ENCODE data around the gene ETV3L.
A peak's percentile ranks its signal among the peaks of the same experiment; 100 is the strongest.
"Not testable (repeated sequence)": the region's sequence is repeated elsewhere in the genome, so short reads cannot be mapped to it uniquely, and the experiment has no call there.

ETV3L gene

DNA sequence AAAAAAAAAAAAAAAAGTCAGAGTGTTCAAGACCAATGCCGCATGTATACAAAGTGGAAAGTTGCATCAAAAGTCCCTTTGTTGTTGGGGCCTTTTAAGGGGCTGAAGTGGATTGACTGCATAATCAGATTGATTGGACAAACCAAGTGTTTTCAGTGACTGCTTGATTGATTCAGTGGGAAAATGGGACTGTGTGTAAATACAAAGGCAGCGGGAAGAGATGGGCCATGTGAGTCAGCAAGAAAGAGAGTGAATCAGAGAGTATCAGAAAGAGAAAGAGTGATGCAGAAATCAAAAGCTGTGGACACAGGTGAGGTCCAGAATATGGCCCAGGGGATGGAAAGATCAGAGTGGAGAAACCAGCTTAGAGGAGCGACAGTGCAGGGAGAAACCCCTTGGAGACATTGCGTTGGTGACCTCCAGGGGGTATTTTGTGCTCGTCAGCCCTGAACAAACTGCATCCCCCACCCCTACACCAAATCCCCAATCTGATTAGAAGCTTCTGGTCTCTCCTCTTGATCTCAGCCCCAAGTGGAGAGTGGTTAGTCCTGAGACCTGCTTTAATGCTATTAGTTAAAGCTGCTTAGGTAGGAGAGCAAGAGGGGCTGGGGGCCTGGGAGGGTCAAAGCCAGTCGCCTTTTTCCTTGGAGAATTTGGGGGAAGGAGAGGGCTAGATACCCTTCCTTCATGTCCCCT is 5.1 kb upstream of the ETV3L start:
- no peak for DNase-seq

DNA sequence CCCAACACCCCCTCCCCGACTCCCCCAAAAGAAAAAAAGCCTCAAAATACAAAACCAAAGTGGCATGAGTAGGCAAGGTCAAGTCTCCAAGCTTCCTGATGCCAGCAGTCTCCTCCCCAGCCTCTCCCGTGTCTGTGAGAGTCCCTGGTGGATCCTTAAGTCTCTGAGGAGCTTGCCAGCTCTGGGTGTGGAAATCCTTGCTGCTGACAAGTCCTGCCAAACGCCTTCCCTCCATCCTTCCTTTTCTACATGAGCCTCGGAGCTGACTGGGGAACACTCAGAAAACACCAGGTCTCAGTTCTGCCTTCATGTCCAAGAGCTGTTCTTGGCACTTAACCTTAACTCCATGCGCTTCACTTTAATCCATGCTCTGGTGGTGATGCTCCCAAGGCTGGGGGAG is 3.7 kb upstream of the ETV3L start:
- no peak for DNase-seq

- DNase-seq: no peak
Measured at GRCh38 chr1:157101149-157101548, 1.5 kb upstream of the ETV3L start.

DNA sequence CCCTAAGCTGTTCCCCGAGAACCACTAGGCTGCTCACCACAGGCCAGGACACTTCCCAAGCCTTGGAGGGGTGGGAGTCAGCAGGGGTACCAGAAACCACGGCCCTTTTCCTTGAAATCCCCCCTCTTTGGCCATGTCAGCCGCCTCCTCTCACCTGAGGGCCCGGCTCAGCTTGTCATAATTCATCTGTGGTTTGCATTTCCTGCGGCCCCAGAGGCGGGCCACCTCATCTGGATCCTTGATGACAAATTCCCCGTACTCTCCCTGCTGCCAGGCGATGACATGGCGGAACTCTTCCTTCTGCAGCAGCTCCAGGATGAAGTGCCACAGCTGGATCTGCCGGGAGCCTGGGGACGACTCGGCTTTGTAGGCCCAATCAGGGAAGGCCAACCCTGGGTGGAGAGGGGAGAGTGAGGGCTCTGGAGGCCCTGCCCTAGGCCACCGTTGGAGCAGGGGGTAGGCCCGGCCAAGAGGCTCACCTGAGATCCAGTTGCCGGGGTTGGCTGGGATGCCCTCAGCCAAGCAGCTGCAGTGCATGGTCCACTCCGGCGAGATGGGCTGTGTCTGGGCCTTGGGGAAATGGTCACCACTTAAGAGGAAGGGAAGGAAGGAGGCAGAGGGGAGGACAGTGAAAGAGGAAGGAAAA is 498 bp downstream of the ETV3L start:
- not testable (repeated sequence) for DNase-seq

DNA sequence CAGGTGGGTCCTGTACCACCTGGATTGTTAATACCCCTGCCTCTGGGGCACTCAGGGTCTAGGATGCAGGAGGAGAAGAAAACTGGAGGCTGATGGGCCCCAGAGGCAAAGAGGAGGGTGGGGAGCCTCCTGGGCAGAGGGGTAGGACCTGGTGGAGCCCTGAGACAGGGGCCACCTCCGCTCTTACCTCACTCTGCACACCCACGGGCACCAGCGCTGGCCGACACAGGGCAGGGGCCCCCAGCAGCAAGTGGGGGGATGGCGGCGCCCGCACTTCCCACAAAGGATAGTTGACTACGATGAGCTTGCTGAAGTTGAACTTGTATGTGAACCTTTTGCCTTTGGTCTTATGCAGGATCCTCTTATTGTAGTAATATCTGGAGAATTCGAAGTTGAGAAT is 1.1 kb downstream of the ETV3L start:
- no peak for DNase-seq

DNA sequence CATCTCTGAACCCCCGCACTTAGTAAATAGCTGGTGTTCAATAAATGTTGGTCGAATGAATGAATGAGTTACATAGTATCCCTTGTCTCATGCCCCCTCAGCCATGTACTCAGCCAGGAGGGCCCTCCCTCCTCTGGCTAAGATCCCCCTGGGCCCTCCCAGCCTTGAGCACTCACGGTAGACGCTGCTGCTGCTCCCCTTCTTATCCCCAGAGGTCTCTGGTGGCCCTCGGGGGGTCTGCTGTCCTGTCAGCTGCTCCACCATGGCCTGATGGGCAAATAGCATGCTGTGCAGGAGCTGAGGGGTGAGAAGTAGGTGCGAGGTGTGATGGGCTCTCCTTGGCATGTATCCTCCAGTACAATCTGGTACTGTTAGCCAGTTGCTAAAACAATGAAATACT is 1.9 kb downstream of the ETV3L start:
- DNase-seq: no peak

DNA sequence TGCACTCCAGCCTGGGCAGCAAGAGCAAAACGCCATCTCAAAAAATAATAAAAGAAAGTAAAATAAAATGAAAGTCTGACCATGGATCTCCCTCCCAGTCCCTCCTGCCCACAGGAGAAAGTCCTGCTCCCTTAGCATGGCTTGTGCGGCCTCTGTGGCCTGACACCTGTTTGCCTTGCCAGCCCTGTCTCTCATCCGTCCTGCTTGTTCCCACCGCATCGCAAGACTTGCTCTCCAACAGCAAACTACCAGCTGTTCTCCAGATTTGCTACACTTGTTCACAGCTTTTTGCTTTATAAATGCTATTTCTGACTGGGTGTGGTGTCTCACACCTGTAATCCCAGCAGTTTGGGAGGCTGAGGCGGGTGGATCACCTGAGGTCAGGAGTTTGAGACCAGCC is 2.7 kb downstream of the ETV3L start:
- no peak for DNase-seq

GRCh38 chr1:157095551-157095950 is 4.1 kb downstream of the ETV3L start:
- DNase-seq: no peak

DNA sequence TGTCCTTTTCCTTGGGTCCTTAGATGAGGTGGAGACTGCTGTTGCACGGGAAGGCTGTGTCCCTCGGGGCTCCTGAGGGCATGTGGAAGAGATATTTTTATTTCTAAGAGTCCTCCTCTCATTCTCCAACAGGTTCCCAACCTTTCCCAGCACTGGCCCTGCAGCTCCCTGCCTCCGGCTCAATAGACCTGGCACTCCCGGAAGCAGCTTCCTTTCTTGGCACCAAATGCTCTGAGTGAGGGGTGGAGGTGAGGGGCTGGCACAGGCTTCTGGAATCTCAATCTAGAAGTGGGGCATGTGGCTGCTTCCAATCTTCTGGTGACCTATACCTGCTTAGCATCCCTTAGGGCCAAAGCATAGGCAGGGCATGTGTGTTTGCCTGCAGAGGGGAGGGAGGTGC is 4.5 kb downstream of the ETV3L start:
- no peak for DNase-seq

DNA sequence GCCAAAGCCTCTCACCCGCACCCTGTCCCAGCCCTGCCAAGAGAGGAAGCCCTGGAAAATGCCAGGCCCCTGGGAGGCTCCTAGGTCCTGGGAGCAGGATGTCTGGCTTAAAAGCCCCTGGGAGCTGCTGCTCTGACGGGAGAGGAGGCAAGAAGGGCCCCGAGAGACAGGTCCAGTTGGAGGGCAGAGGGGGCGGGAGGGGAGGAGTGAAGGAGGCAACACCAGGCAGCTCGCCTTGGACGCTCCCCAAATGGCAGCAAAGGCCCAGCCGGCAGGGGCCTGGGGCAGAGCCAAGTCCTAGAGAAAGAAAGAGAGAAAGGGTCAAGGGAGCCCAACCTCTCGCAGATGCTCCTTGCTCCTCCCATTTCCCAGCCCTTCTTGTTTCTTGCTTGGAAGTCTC is 6.8 kb downstream of the ETV3L start:
- DNase-seq: no peak

DNA sequence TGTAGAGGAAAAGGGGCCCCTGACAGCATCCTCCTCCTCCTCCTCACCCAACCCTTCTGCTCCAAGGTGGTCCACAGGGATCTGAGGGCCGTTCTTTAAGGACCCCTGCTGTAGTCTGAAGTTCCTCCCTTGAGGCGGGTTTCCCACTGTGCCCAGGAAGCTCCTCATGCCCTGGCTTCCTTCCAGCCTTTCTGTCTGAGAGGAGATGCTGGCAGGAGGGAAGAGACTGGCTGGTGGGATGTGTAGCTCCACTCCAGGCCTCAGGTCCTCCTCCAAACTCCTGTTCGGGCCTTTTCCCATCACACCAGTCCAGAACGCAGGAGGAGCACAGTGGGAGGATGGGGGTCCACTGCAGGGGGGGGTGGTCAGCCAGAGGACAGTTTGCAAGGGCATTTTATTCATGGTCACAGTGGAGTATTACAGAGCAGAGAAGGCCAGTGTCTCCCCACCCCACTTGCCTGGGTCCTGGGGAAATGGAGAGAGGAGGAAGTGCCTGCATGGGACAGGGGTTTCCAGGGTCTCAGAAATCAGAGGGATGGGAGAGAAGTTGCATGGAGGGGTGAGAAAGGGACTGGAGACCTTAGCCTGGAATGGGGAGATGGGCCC is 7.8 kb downstream of the ETV3L start:
- no peak for DNase-seq

GRCh38 chr1:157091186-157091585 is 8.4 kb downstream of the ETV3L start:
- DNase-seq: no peak

- no peak for DNase-seq
Measured at GRCh38 chr1:157090771-157091170, 8.8 kb downstream of the ETV3L start.

- DNase-seq: peak; percentile 81 to 83
Measured at GRCh38 chr1:157090196-157090647, 9.4 kb downstream of the ETV3L start.

DNA sequence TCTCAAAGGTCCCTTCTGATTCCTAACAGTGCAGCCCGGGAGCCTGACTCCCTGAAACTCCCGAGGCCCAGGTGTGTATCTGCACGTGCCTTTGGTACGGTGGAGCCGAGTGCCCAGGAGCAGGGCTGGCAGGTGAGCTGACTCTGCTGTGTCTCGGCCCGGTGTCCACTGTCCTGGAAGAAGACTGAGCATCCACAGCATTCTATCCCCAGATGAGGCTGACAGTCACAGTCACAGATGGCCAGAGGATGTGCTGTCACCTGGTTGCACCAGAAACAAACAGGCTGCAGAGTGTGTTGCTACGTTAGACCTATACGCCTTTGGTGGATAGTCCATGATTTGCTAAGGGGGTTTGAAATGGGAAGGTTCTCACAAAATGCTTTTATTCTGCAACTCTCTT is 9.8 kb downstream of the ETV3L start:
- DNase-seq: no peak

- no peak for DNase-seq
Measured at GRCh38 chr1:157088607-157089006, 11.0 kb downstream of the ETV3L start.

GRCh38 chr1:157087030-157087429 is 12.6 kb downstream of the ETV3L start:
- no peak for DNase-seq

DNA sequence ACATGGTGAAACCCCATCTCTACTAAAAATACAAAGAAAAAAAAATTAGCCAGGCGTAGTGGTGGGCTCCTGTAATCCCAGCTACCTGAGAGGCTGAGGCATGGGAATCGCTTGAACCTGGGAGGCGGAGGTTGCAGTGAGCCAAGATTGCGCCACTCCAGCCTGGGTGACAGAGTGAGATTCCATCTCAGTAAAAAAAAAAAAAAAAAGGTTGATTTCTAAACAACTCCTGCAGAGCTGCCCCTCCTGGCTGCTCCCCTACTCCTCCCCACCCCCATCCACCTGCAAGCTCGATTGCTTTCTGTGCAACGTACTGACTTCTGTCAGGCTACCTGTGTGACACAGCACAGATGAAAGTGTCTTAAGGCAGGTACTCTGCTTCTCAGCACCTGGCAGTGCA is 13.3 kb downstream of the ETV3L start:
- DNase-seq: no peak

GRCh38 chr1:157085421-157085820 is 14.2 kb downstream of the ETV3L start:
- no peak for DNase-seq

GRCh38 chr1:157084720-157085119 is 14.9 kb downstream of the ETV3L start:
- DNase-seq: no peak

GRCh38 chr1:157081707-157082106 is 17.9 kb downstream of the ETV3L start:
- no peak for DNase-seq

DNA sequence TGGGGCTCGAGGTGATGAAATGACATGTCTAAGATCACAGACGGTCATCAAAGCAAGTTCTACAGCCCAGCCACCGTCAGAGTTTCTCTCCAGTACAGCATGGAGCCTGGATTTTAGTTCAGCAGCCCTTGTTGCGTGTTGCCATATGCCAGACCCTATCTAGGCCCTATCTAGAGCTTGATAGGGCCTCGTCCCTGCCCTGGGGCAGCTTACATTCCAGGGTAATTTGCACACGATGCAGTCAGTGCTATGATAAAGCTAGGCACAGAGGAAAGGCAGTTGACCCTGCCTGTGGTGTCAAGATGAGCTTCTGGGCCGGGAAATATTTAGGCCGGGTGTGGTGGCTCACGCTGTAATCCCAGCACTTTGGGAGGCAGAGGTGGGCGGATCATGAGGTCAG is 18.9 kb downstream of the ETV3L start:
- no peak for DNase-seq

- DNase-seq: no peak
Measured at GRCh38 chr1:157077394-157077793, 22.2 kb downstream of the ETV3L start.

DNA sequence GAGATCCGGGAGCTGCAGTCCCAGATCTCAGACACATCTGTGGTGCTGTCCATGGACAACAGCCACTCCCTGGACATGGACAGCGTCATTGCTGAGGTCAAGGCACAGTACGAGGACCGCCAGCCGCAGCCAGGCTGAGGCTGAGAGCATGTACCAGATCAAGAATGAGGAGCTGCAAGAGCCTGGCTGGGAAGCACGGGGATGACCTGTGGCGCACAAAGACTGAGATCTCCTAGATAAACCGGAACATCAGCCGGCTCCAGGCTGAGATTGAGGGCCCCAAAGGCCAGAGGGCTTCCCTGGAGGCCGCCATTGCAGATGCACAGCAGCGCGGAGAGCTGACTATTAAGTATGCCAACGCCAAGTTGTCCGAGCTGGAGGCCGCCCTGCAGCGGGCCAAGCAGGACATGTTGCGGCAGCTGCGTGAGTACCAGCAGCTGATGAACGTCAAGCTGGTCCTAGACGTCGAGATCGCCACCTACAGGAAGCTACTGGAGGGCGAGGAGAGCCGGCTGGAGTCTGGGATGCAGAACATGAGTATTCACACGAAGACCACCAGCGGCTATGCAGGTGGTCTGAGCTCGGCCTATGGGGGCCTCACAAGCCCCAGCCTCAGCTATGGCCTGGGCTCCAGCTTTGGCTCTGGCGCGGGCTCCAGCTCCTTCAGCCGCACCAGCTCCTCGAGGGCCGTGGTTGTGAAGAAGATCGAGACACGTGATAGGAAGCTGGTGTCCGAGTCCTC is 25.5 kb downstream of the ETV3L start:
- peak; percentile 91 to 94 for DNase-seq

All from SHP77 (cell line).